Nephron progenitor cell (in vitro differentiated cells): ENCODE measurements around the gene BTBD2.

Experiments used
- DNase-seq: peaks from one replicate; pipeline ENCODE4 v3.0.0; 2021
- H3K27ac Mint-ChIP-seq: 2 replicates; pipeline ENCODE4 v1.8.0; 2021; ENCODE audit warnings: mild to moderate bottlenecking, moderate library complexity, mixed read lengths
- H3K27me3 Mint-ChIP-seq: 2 replicates; pipeline ENCODE4 v1.8.0; 2021; ENCODE audit warnings: mild to moderate bottlenecking, low read depth, mixed read lengths; ENCODE audit not compliant: poor library complexity
- H3K36me3 Mint-ChIP-seq: 2 replicates; pipeline ENCODE4 v1.8.0; 2021; ENCODE audit warnings: low read depth, mixed read lengths
- H3K4me1 Mint-ChIP-seq: 2 replicates; pipeline ENCODE4 v1.8.0; 2021; ENCODE audit warnings: mixed read lengths
- H3K4me3 Mint-ChIP-seq: 2 replicates; pipeline ENCODE4 v1.8.0; 2021; ENCODE audit warnings: mild to moderate bottlenecking, moderate library complexity, mixed read lengths
- H3K9me3 Mint-ChIP-seq: 2 replicates; pipeline ENCODE4 v1.8.0; 2021; ENCODE audit warnings: mild to moderate bottlenecking, moderate library complexity, mixed read lengths
- TF ChIP-seq, protein P1 (sequence below): fragments of 200-600 bp; sonication (generic); IDR thresholded peaks from 2 replicates; pipeline ENCODE4 v1.5.0; 2021; ENCODE audit warnings: antibody characterized with exemption

Gene BTBD2

DNA sequence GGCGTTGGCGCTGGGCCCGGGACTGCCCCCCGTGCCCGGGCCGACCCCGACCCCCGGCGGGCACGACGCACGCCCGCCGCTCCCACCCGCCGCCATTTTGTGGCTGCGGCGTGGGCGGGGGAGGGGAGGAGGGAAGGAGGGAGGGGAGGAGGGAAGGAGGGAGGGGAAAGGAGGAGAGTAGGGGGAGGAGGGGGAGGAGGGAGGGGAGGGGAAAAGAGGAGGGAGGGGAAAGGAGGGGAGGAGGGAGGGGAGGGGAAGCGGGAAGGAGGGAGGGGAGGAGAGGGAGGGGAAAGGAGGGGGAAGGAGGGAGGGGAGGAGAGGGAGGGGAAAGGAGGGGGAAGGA lies at the start of gene BTBD2:
TSS of gene BTBD2 (minus strand) at position 107 of the 343 bp plus-strand sequence. CDS start at position 96, 11 bp downstream.
- Mint-ChIP-seq H3K36me3 (peaks cover 21% of the 10 kb centered on the region), H3K9me3 (peaks cover 9% of the 10 kb centered on the region), H3K27ac (no peak within 1 kb of the TSS), H3K4me3 (peak within 1 kb of the TSS; percentile 71), H3K4me1 (peaks cover 11% of the 10 kb centered on the region), H3K27me3 (peaks cover 3% of the 10 kb centered on the region)
- DNase-seq = no peak
- TF ChIP-seq, protein P1, sequence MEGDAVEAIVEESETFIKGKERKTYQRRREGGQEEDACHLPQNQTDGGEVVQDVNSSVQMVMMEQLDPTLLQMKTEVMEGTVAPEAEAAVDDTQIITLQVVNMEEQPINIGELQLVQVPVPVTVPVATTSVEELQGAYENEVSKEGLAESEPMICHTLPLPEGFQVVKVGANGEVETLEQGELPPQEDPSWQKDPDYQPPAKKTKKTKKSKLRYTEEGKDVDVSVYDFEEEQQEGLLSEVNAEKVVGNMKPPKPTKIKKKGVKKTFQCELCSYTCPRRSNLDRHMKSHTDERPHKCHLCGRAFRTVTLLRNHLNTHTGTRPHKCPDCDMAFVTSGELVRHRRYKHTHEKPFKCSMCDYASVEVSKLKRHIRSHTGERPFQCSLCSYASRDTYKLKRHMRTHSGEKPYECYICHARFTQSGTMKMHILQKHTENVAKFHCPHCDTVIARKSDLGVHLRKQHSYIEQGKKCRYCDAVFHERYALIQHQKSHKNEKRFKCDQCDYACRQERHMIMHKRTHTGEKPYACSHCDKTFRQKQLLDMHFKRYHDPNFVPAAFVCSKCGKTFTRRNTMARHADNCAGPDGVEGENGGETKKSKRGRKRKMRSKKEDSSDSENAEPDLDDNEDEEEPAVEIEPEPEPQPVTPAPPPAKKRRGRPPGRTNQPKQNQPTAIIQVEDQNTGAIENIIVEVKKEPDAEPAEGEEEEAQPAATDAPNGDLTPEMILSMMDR = no peak

DNA sequence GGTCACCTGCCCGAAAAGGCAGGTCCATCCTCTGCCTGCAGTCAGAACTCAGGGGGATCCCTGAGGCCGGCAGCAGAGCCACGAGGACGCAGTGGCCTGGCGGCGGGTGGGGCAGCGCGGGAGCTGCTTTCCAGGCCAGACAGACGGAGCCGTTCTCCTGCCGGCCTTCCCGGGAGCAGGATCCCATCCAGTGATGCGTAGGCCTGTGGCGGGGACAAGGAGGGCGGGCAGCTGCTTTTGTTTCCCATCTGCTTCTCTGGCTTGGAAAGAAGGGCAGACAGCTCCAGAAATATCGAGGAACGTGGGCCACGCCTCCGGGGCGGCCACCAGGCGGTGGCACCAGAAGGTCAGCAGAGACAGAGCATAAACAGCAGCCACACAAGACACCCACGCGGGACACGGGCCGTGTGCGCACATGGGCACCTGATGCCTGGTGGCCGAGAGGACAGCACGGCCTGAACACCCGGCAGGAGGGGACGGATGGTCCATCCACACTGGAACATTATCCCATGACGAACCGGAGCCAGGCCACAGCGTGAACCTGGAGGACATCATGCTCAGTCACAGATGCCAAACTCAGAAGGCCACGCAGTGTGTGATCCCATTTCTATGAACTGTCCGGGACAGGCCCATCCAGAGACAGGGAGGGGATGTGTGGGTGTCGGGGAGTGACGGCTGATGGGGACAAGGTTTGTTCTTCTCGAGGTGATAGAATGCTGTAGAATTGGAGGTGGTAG lies 49.4 kb upstream of the BTBD2 start:
- Mint-ChIP-seq H3K9me3 (no peaks in the 10 kb centered on the region), H3K27me3 (no peaks in the 10 kb centered on the region), H3K36me3 (no peaks in the 10 kb centered on the region), H3K4me1 (peaks cover 42% of the 10 kb centered on the region), H3K4me3 (no peak overlapping the region), H3K27ac (peak overlapping the region; percentile 89)
- TF ChIP-seq, protein P1 = no peak
- no peak for DNase-seq

DNA sequence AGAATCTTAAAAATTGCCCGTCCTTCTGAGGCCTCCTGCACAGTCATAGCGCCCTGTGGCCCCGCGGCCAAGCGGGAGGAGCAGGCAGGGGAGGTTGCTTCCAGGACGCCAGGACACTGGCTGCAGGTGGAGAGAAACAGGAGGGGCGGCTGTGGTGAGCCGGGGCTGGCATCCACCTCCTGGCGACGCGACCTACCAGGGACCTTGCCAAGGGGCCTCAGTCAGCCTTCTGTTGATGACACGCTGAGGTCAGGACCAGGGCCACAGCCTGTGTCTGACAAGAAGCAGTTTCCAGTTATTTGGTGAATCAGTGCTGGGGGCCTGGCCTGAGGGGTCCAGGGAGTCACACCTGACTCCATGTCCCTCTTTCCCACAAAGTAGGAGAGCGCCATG lies 48.9 kb upstream of the BTBD2 start:
- H3K27ac Mint-ChIP-seq = peak overlapping the region; percentile 89
- no peak for DNase-seq
- H3K4me3 Mint-ChIP-seq = no peak overlapping the region
- H3K36me3 Mint-ChIP-seq = no peaks in the 10 kb centered on the region
- TF ChIP-seq, protein P1 = no peak
- H3K9me3 Mint-ChIP-seq = no peaks in the 10 kb centered on the region
- no peaks in the 10 kb centered on the region for H3K27me3 Mint-ChIP-seq
- peaks cover 40% of the 10 kb centered on the region for H3K4me1 Mint-ChIP-seq

DNA sequence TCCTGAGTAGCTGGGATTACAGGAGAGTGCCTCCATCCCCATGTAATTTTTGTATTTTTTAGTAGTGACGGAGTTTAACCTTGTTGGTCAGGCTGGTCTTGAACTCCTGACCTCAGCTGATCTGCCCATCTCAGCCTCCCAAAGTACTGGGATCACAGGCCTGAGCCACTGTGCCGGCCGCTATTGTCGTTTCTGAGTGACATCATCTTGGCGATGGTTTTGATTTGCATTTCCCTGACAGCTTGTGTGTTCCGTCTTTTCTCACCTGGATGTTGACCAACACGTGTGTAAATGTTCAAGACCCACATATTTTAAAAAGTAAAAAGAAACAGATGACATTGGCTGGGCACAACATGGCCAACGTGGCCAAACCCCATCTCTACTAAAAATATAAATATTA lies 48.3 kb upstream of the BTBD2 start:
- Mint-ChIP-seq H3K9me3 (no peaks in the 10 kb centered on the region), H3K27ac (no peak overlapping the region), H3K27me3 (no peaks in the 10 kb centered on the region), H3K4me1 (peaks cover 46% of the 10 kb centered on the region), H3K36me3 (no peaks in the 10 kb centered on the region), H3K4me3 (peak overlapping the region; percentile 28)
- TF ChIP-seq, protein P1 = no peak
- no peak for DNase-seq

DNA sequence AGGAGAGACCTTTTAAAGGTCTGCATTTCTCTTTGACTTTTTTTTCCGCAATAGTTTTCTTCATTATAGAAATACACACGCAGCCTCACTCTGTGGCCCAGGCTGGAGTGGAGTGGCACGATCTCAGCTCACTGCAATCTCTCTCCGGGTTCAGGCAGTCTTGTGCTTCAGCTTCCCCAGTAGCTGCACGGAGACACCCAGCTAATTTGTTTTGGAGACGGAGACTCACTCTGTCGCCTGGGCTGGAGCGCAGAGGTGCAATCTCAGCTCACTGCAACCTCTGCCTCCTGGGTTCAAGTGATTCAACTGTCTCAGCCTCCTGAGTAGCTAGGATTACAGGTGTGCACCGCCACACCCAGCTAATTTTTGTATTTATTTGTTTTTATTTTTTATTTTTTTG lies 47.3 kb upstream of the BTBD2 start:
- TF ChIP-seq, protein P1 = no peak
- H3K27ac Mint-ChIP-seq = peak overlapping the region; percentile 93
- no peaks in the 10 kb centered on the region for H3K9me3 Mint-ChIP-seq
- peak overlapping the region; percentile 82 for H3K4me3 Mint-ChIP-seq
- H3K36me3 Mint-ChIP-seq = no peaks in the 10 kb centered on the region
- H3K4me1 Mint-ChIP-seq = peaks cover 53% of the 10 kb centered on the region
- DNase-seq = no peak
- H3K27me3 Mint-ChIP-seq = no peaks in the 10 kb centered on the region

DNA sequence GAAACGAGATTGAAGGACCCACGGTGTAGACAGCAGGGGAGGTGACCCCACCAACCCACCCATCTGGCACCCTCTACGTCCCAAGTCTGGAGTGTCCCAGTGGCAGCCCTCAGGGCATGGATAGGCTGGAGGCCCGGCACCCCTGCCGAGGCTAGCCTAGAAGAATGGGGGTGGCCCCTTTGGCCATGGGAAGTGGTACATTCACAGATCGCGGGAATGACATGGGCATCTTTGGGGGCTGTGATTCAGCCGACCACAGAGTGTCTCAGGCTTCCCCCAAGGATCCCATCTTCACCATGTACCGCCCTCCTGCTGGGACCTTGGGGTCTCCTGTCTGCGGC lies 46.8 kb upstream of the BTBD2 start:
- H3K4me3 Mint-ChIP-seq = peak overlapping the region; percentile 82
- no peaks in the 10 kb centered on the region for H3K36me3 Mint-ChIP-seq
- H3K4me1 Mint-ChIP-seq = peaks cover 53% of the 10 kb centered on the region
- DNase-seq = no peak
- H3K27me3 Mint-ChIP-seq = no peaks in the 10 kb centered on the region
- H3K27ac Mint-ChIP-seq = peak overlapping the region; percentile 97
- no peaks in the 10 kb centered on the region for H3K9me3 Mint-ChIP-seq
- TF ChIP-seq, protein P1 = no peak
